GM12892 (cell line): ENCODE results near the gene SLC38A3.

ENCODE experiments used
- DNase-seq: peaks from one replicate; pipeline ENCODE4 v3.0.0; 2011; ENCODE audit not compliant: insufficient read length
- FAIRE-seq: peaks from 2 replicates; lab custom pipeline; 2011; peaks lifted over from hg19 to GRCh38; lab: Jason Lieb, UNC
- POLR2A ChIP-seq: IDR thresholded peaks from 2 replicates; pipeline ENCODE4 v1.6.1; 2011; ENCODE audit warnings: low read depth, low read length, control low read depth
- POLR2AphosphoS5 ChIP-seq: IDR thresholded peaks from 2 replicates; pipeline ENCODE4 v1.6.1; 2011; ENCODE audit warnings: low read depth, low read length, control low read depth
- TAF1 ChIP-seq: IDR thresholded peaks from 2 replicates; pipeline ENCODE4 v1.6.1; 2011; ENCODE audit warnings: low read depth, mild to moderate bottlenecking, control low read depth, low read length, borderline replicate concordance

The SLC38A3 gene

GRCh38 chr3:50229490-50229889, 24.4 kb downstream of the SLC38A3 start:
- DNase-seq: no peak
- FAIRE-seq: no peak
- TF ChIP-seq POLR2AphosphoS5 (no peak), TAF1 (no peak), POLR2A (no peak)

DNA sequence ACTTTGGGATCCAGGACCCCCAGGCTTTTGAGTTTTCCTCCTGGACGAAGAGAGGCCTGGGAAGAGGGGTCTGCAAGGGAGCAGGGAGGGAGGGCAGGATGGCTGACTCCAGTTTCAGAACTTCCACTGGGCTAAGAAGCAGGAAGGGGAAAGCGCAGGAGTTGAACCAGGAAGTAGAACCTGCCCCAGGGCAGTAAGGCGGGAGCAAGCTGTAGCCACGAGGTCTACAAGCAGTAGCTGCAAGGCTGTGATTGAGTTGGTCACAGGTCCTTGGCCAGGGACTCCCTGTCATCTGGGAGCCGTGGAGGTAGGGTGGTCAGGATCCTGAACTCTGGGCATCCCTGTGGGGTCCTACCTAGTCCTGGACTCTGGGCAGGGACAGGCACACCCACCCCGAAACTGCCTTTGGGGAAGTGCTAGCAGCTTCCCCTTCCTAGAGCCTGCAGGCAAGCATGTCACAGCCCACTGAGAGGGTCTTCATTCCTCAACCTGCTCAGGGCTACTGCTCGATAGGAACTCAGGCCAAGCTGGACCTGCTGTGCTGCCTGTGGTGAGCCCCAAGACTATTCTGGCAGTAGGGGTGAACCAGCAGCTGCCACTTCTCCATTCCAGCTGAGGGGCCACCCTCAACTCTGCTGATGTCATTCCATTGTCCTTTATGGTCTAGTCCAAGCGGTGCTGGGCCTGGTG, 25.2 kb downstream of the SLC38A3 start:
- TF ChIP-seq TAF1: no peak
- no peak for TF ChIP-seq POLR2A
- DNase-seq (no peak), FAIRE-seq (no peak)

GRCh38 chr3:50230794-50231125, 25.7 kb downstream of the SLC38A3 start:
- FAIRE-seq (no peak), DNase-seq (no peak)
- no peak for TF ChIP-seq POLR2AphosphoS5
- no peak for TF ChIP-seq POLR2A
- no peak for TF ChIP-seq TAF1

DNA sequence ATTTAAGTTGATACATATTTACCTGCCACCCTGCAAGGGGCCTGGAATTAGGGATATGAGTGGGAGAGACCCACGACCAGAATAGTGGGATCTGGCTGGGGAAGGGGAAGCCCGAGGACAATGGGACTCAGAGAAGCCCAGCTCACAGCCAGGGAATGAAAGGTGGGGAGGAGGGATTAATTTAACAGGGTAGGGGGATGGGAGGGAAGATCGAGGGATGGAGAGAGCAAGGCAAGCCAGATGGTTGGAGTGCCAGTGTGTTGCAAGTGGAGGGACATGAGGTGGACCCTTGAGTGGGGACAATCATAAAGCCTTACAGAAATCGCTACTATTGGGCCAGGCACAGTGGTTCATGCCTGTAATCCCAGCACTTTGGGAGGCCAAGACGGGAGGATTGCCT, 26.5 kb downstream of the SLC38A3 start:
- FAIRE-seq (no peak), DNase-seq (no peak)
- TF ChIP-seq POLR2AphosphoS5 (no peak), POLR2A (no peak), TAF1 (no peak)

GRCh38 chr3:50232303-50232702, 27.2 kb downstream of the SLC38A3 start:
- no peak for DNase-seq
- TF ChIP-seq TAF1: no peak
- no peak for TF ChIP-seq POLR2AphosphoS5
- TF ChIP-seq POLR2A: no peak
- FAIRE-seq: no peak

- FAIRE-seq (no peak), DNase-seq (no peak)
- TF ChIP-seq POLR2A: no peak
These were observed 28.1 kb downstream of the SLC38A3 start for GRCh38 chr3:50233176-50233575.

DNA sequence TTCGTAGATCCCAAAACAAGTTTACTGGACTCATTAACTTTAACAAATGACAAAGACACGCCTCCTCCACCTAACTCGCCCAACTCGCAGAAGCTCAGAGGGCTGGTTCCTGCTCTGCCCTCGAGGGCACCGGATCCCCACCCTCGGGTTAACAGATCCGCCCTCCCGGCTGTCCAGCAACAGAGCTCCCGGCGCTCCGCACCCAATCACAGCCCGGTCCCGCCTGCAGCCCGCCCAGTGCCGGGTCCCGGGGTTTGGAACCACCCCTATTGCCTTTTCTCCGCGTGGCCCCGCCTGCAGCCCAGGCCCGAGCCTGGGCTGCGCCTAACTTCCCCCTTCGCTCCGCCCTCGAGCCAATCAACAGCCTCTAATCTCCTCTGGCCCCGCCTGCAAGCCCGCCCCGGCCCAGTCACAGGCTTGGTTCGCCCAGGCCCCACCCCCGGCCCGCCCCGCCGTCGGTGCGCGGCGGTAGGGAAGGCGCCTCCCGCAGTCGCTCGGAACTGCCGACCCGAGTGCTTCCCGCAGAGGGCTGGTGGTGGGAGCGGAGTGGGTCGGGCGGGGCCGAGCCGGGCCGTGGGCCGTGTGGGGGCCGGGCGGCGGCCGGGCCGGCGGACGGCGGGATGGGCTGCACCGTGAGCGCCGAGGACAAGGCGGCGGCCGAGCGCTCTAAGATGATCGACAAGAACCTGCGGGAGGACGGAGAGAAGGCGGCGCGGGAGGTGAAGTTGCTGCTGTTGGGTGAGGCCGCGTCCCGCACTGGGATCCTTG, 30.8 kb downstream of the SLC38A3 start, which contains the start of gene GNAI2:
GNAI2 (plus strand) TSS at position 489 of the 768 bp plus-strand sequence; CDS start at position 621, 132 bp downstream.
- peak; percentile 100 for FAIRE-seq
- peak; percentile 99 for DNase-seq
- peak; percentile 94 for TF ChIP-seq POLR2A
- TF ChIP-seq POLR2AphosphoS5: peak; percentile 87
- peak; percentile 97 for TF ChIP-seq TAF1

- DNase-seq (no peak), FAIRE-seq (no peak)
- TF ChIP-seq POLR2AphosphoS5 (no peak), TAF1 (no peak), POLR2A (no peak)
These were observed 31.5 kb downstream of the SLC38A3 start for GRCh38 chr3:50236484-50237132.

DNA sequence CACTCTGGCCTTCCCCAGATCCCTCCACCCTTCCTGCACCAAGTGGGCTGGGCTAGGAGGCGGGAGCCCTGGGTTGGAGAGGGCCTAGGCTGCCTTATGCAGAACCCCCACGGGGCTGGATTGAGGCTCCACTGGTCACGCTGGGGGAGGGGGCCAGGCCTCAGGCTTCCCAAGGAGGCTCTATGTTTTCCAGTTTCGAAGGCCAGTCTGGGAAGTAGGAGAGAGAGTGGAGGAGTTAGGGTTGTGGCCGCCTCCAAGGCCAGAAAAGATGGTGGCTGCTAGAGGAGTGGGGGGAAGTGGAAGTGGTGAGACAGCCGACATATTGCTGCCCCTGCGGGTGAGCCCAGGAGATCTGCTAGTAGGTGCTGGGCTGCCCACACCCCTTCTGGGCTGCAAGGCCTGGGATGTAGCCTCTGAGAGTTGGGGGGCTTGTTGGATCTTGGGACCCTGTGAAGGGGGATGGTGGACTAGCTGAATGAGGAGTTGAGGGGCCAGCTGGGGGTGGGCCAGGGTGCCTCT, 32.1 kb downstream of the SLC38A3 start:
- TF ChIP-seq POLR2AphosphoS5 (no peak), TAF1 (no peak), POLR2A (no peak)
- FAIRE-seq: peak; percentile 88
- DNase-seq: no peak

GRCh38 chr3:50237754-50238548, 32.9 kb downstream of the SLC38A3 start:
- TF ChIP-seq POLR2A (peak; percentile 81), POLR2AphosphoS5 (peak; percentile 77; the same call in 1 of the 2 replicates), TAF1 (peak; percentile 81)
- DNase-seq (peak; percentile 93), FAIRE-seq (peak; percentile 97)

- DNase-seq (no peak), FAIRE-seq (peak; percentile 40)
- no peak for TF ChIP-seq TAF1
These were observed 33.5 kb downstream of the SLC38A3 start for GRCh38 chr3:50238549-50239026.
